Neuronal stem cell (in vitro differentiated cells): ENCODE data around the gene TNRC18.
"Not testable (repeated sequence)": the region's sequence is repeated elsewhere in the genome, so short reads cannot be mapped to it uniquely, and the experiment has no call there.

ENCODE experiments used
- DNase-seq: peaks from one replicate; pipeline ENCODE4 v3.0.0-alpha.2; 2013; ENCODE audit warnings: low spot score
- H2AFZ ChIP-seq: one replicate; pipeline ENCODE4 v1.6.1; 2013; ENCODE audit warnings: mild to moderate bottlenecking, low read length, inconsistent platforms
- H2AK5ac ChIP-seq: 2 replicates; pipeline ENCODE4 v1.6.1; 2013; ENCODE audit warnings: low read depth, mild to moderate bottlenecking, inconsistent platforms, low read length, moderate library complexity, mixed read lengths
- H2BK120ac ChIP-seq: 2 replicates; pipeline ENCODE4 v1.6.1; 2013; ENCODE audit warnings: low read depth, mild to moderate bottlenecking, inconsistent platforms, low read length, moderate library complexity, mixed read lengths
- H2BK12ac ChIP-seq: one replicate; pipeline ENCODE4 v1.6.1; 2013; ENCODE audit warnings: low read length, inconsistent platforms
- H2BK15ac ChIP-seq: 2 replicates; pipeline ENCODE4 v1.6.1; 2013; ENCODE audit warnings: mild to moderate bottlenecking, low read length, inconsistent platforms, mixed read lengths
- H2BK5ac ChIP-seq: one replicate; pipeline ENCODE4 v1.6.1; 2013; ENCODE audit warnings: inconsistent platforms, mild to moderate bottlenecking, low read length, moderate library complexity
- H3K14ac ChIP-seq: one replicate; pipeline ENCODE4 v1.6.1; 2013; ENCODE audit warnings: low read length, inconsistent platforms
- H3K18ac ChIP-seq: 2 replicates; pipeline ENCODE4 v1.6.1; 2013; ENCODE audit warnings: low read length, inconsistent platforms
- H3K23ac ChIP-seq: 2 replicates; pipeline ENCODE4 v1.6.1; 2013; ENCODE audit warnings: low read depth, mild to moderate bottlenecking, mixed read lengths, low read length, inconsistent platforms; ENCODE audit not compliant: poor library complexity
- H3K27ac ChIP-seq: replicated peaks from 3 replicates; pipeline ENCODE4 v1.5.1; 2013; ENCODE audit warnings: low read length, inconsistent platforms
- H3K27me3 ChIP-seq, 3 experiments: 2 replicates each; pipeline ENCODE4 v1.6.1; 2013; ENCODE audit warnings: low read length in 3 of 3, mild to moderate bottlenecking in 2 of 3, inconsistent platforms in 1 of 3, low read depth in 1 of 3, mixed read lengths in 1 of 3, moderate library complexity in 1 of 3; ENCODE audit not compliant: control insufficient read depth in 3 of 3, insufficient read depth in 3 of 3
- H3K36me3 ChIP-seq, 2 donors: replicated peaks in 1 of 2; 2 replicates each; pipeline ENCODE4 v1.6.1; 2013; ENCODE audit warnings: low read length in 2 of 2; ENCODE audit not compliant: control insufficient read depth in 2 of 2, insufficient read depth in 2 of 2
- H3K4ac ChIP-seq: 2 replicates; pipeline ENCODE4 v1.6.1; 2013; ENCODE audit warnings: inconsistent platforms, mild to moderate bottlenecking, low read length, moderate library complexity
- H3K4me1 ChIP-seq, 2 donors: 1 replicate in 1 of 2; 2 replicates in 1 of 2; pipeline ENCODE4 v1.6.1; 2013; ENCODE audit warnings: low read length in 2 of 2, low read depth in 1 of 2; ENCODE audit not compliant: control insufficient read depth in 2 of 2, insufficient read depth in 1 of 2
- H3K4me2 ChIP-seq: one replicate; pipeline ENCODE4 v1.6.1; 2013; ENCODE audit warnings: mild to moderate bottlenecking, low read length, inconsistent platforms; ENCODE audit not compliant: insufficient read depth, poor library complexity, severe bottlenecking
- H3K4me3 ChIP-seq, 2 donors: 2 replicates each; pipeline ENCODE4 v1.5.1; 2013; ENCODE audit warnings: low read length in 2 of 2, mild to moderate bottlenecking in 2 of 2, inconsistent platforms in 1 of 2, moderate library complexity in 1 of 2
- H3K79me1 ChIP-seq: one replicate; pipeline ENCODE4 v1.6.1; 2013; ENCODE audit warnings: low read depth, mild to moderate bottlenecking, inconsistent platforms, low read length, moderate library complexity
- H3K9ac ChIP-seq: one replicate; pipeline ENCODE4 v1.6.1; 2013; ENCODE audit warnings: mild to moderate bottlenecking, low read depth, low read length, inconsistent platforms; ENCODE audit not compliant: poor library complexity
- H3K9me3 ChIP-seq, 2 donors: replicated peaks in 1 of 2; 2 replicates each; pipeline versions ENCODE3 to v1.6.1; 2013; ENCODE audit warnings: low read length in 2 of 2, mild to moderate bottlenecking in 2 of 2, inconsistent platforms in 1 of 2, low read depth in 1 of 2, mixed read lengths in 1 of 2, moderate library complexity in 1 of 2; ENCODE audit not compliant: control insufficient read depth in 2 of 2, insufficient read depth in 1 of 2
- H4K8ac ChIP-seq: one replicate; pipeline ENCODE4 v1.6.1; 2013; ENCODE audit warnings: low read depth, mild to moderate bottlenecking, inconsistent platforms, low read length, moderate library complexity
- H4K91ac ChIP-seq: one replicate; pipeline ENCODE4 v1.6.1; 2013; ENCODE audit warnings: low read length, low read depth, mild to moderate bottlenecking, inconsistent platforms; ENCODE audit not compliant: poor library complexity
- WGBS, 2 donors: extraction: QIAGEN DNeasy Blood & Tissue Kit; methylation state at CpG; one replicate each; pipeline ENCODE4 v1.1.7; 2013; ENCODE audit warnings: missing lambda C conversion rate in 2 of 2, mixed read lengths in 1 of 2; ENCODE audit not compliant: insufficient read length in 2 of 2, insufficient replicate concordance in 1 of 2; ENCODE audit errors: extremely low coverage in 2 of 2; 5-methylcytosine and 5-hydroxymethylcytosine counted together

Gene TNRC18

DNA sequence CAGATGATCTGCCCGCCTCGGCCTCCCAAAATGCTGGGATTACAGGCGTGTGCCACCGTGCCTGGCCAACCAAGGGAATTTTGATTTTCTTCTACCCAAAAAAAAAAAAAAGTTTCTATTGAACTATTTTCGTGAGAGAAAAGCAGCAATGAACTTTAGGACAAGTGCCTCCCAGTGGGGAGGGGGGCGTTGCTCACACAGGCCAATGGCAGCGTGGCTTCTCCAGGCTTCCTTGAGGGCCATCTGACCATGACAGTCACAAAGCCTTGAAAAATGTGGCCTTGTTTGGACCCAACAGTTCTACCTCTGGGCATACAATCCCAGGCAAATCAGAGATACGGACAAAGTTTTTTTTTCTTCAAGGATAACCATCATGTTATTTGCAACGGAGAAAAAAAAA, 56.0 kb downstream of the TNRC18 start:
- H2BK12ac ChIP-seq: no peak overlapping the region
- no peak for DNase-seq
- WGBS, 2 donors: no CpG with 5 or more reads among the region's 9 CpGs
- H3K4me2 ChIP-seq: no peak overlapping the region
- no peak overlapping the region for H3K4ac ChIP-seq
- peaks cover 14% of the 10 kb centered on the region for H3K79me1 ChIP-seq
- H3K23ac ChIP-seq: no peak overlapping the region
- H3K9me3 ChIP-seq: peaks cover 0 to 2% of the 10 kb centered on the region in 2 donors
- H3K18ac ChIP-seq: no peak overlapping the region
- H2BK5ac ChIP-seq: no peak overlapping the region
- H3K36me3 ChIP-seq: peaks cover 22 to 82% of the 10 kb centered on the region in 2 donors
- no peaks in the 10 kb centered on the region for H3K27me3 ChIP-seq
- H2BK120ac ChIP-seq: no peak overlapping the region
- no peak overlapping the region for H4K8ac ChIP-seq
- H3K14ac ChIP-seq: no peak overlapping the region
- H4K91ac ChIP-seq: no peak overlapping the region
- H3K4me3 ChIP-seq: no peak overlapping the region
- no peak overlapping the region for H2BK15ac ChIP-seq
- no peak overlapping the region for H3K27ac ChIP-seq
- no peak overlapping the region for H2AK5ac ChIP-seq
- no peak overlapping the region for H3K9ac ChIP-seq
- H3K4me1 ChIP-seq: no peaks in the 10 kb centered on the region
- H2AFZ ChIP-seq: no peak overlapping the region

DNA sequence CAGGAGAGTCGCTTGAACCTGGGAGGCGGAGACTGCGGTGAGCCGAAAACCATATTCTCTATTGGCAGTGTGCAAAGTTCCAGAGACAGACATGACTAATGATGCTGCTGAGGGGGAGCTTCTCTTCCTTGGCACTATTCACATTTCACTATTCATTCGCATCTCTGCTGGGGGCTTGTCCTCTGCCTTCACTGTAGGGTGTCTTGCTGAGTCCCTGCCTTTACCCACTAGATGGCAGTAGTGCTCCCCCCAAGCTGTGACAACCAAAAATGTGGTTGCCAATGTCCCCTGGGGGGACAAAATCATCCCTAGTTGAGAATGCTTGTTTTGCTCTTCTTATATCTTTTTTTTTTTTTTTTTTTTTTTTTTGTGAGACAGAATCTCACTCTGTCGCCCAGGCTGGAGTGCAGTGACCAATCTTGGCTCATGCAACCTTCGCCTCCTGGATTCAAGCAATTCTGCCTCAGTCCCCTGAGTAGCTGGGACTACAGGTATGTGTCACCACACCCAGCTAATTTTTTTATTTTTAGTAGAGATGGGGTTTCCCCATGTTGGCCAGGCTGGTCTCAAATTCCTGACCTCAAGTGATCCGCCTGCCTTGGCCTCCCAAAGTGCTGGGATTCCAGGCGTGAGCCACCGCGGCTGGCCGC, 57.5 kb downstream of the TNRC18 start:
- H3K36me3 ChIP-seq: peaks cover 32 to 81% of the 10 kb centered on the region in 2 donors
- H3K18ac ChIP-seq, H3K4ac ChIP-seq, H3K9ac ChIP-seq, H3K4me3 ChIP-seq, H2AK5ac ChIP-seq, H2BK120ac ChIP-seq, H4K91ac ChIP-seq, H3K27me3 ChIP-seq, H3K4me1 ChIP-seq, H2BK5ac ChIP-seq, H3K4me2 ChIP-seq, H3K23ac ChIP-seq, H4K8ac ChIP-seq, H3K9me3 ChIP-seq, H2BK15ac ChIP-seq, H3K14ac ChIP-seq, H3K27ac ChIP-seq, H2BK12ac ChIP-seq, H2AFZ ChIP-seq: not testable (repeated sequence)
- WGBS, 2 donors: no CpG with 5 or more reads among the region's 12 CpGs
- H3K79me1 ChIP-seq: peaks cover 18% of the 10 kb centered on the region
- peak; percentile 77 for DNase-seq

DNA sequence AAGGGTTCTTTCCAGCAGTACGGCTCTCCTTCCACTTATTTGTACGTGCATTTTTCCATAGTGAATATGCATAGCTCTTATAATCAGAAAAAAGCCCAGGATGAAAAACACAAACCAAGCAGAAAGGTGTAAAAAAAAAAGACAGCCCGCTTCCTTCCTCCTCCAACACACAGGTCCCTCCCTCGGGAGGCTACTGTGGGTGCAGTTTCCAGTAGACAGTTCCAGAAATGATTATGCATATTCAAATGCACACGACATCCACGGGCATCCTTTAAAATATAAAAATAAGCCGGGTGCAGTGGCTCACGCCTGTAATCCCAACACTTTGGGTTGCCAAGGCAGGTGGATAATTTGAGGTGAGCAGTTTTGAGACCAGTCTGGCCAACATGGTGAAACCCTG, 59.9 kb downstream of the TNRC18 start:
- Histone ChIP-seq H2BK12ac (no peak overlapping the region), H2AK5ac (no peak overlapping the region), H3K4me2 (no peak overlapping the region), H3K23ac (no peak overlapping the region), H3K14ac (no peak overlapping the region), H4K91ac (no peak overlapping the region), H2AFZ (no peak overlapping the region), H3K27ac (no peak overlapping the region), H4K8ac (no peak overlapping the region), H3K4me3 (no peak overlapping the region), H3K9me3 (no peaks in the 10 kb centered on the region), H3K9ac (no peak overlapping the region), H3K36me3 (peaks cover 38 to 81% of the 10 kb centered on the region in 2 donors), H3K4me1 (no peaks in the 10 kb centered on the region), H2BK120ac (no peak overlapping the region), H3K27me3 (no peaks in the 10 kb centered on the region), H2BK5ac (no peak overlapping the region), H2BK15ac (no peak overlapping the region), H3K79me1 (peaks cover 12% of the 10 kb centered on the region), H3K4ac (no peak overlapping the region), H3K18ac (no peak overlapping the region)
- no CpG with 5 or more reads among the region's 8 CpGs for WGBS, 2 donors
- DNase-seq: no peak

DNA sequence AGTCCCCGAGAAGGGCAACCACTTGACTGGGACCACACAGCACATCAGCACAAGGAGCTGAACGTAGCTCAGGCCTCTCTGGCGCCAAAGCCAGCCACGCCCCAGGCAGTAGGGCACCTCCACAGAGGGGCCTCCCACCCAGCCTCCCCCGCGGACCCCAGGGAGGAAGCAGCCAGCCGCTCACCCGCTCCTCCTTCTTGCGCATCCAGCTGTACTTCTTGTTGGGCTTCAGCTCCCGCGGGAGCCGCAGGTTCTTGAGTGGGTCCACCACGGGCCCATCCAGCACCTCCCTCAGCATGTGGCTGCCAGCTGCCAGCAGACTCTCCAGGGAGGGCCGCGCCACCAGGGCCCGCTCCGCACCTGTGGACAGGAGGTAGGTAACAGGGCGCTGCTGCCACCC, 61.2 kb downstream of the TNRC18 start:
- H3K18ac ChIP-seq: no peak overlapping the region
- no peak overlapping the region for H2BK5ac ChIP-seq
- no peak overlapping the region for H2BK120ac ChIP-seq
- H2BK12ac ChIP-seq: no peak overlapping the region
- no peak overlapping the region for H3K9ac ChIP-seq
- no peaks in the 10 kb centered on the region for H3K4me1 ChIP-seq
- H3K14ac ChIP-seq: no peak overlapping the region
- no peak overlapping the region for H3K4me2 ChIP-seq
- H3K23ac ChIP-seq: peak overlapping the region; percentile 93
- H2AK5ac ChIP-seq: peak overlapping the region; percentile 28
- no peak overlapping the region for H2AFZ ChIP-seq
- no peak overlapping the region for H3K27ac ChIP-seq
- H3K9me3 ChIP-seq: no peaks in the 10 kb centered on the region
- DNase-seq: no peak
- peaks cover 12% of the 10 kb centered on the region for H3K79me1 ChIP-seq
- H3K36me3 ChIP-seq: peaks cover 45 to 84% of the 10 kb centered on the region in 2 donors
- no peaks in the 10 kb centered on the region for H3K27me3 ChIP-seq
- no peak overlapping the region for H3K4me3 ChIP-seq
- no peak overlapping the region for H4K8ac ChIP-seq
- H2BK15ac ChIP-seq: no peak overlapping the region
- WGBS, 2 donors: no CpG with 5 or more reads among the region's 18 CpGs
- no peak overlapping the region for H4K91ac ChIP-seq
- no peak overlapping the region for H3K4ac ChIP-seq
